Right ventricle myocardium inferior (tissue), 1 donor: Measurements from ENCODE around the gene FCGR3B. TPM values are rescaled to one million over a fixed set of nuclear protein-coding genes. Genes with fewer than 3 reads are reported as not detected.
"Not testable (repeated sequence)": the region's sequence is repeated elsewhere in the genome, so short reads cannot be mapped to it uniquely, and the experiment has no call there.

Source experiments
- ATAC-seq: fragments of 200-7000 bp; cut with Tn5 transposase; one replicate; pipeline ENCODE4 v1.9.1; 2020; ENCODE audit warnings: mild to moderate bottlenecking, moderate library complexity
- DNase-seq: peaks from one replicate; pipeline ENCODE4 v3.0.0; 2021; ENCODE audit errors: missing footprints
- intact Hi-C: fragments of 100-400 bp; cut with DNase I; formaldehyde crosslinking; loops from one replicate; pipeline ENCODE4 v1.11.0; 2022
- total RNA-seq: library from RNA; stranded (reverse); fragmentation: NEBNext Ultra II Directional; extraction: Animal tissue kit (Norgen Biotek cat#: 25700); gene quantifications from one replicate; pipeline ENCODE4 v1.2.1, GENCODE V29; 2021
- donor health status: DM: no; HTN: yes; CAD: no; lungs with severe emphysema.

The FCGR3B gene
- total RNA-seq, 1 donor from 2014 or later, result 4.8 TPM

DNA sequence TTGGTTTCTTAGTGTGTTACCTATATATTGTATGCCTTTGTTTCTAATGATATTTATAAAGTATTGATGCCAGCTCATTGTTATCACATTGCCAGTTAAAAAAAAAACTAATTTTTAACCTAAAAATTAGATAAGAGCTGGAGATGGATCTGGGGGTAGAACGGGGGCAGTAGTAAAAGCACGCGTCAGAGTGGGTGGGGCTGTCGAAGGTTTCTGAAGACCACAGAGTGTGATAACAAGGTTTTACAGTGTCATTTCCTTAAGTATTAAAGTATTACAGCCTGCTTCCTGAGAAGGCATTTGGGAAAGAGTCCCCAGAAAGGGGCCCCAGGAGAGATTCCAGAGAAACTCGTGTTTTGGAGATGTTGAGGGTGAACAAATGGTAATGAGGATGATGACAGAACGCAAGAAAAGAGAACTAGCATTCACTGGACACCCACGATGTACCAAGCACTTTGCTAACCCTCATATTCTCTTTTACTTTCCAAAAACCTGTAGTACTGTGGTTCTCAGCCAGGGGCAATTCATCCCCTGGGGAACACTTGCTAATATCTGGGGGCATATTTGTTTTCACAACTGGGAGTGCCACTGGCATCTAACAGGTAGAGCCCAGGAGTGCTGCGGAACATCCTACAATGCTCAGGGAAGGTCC lies 51.0 kb downstream of the FCGR3B start:
- ATAC-seq, DNase-seq, intact Hi-C loops: not testable (repeated sequence)

DNA sequence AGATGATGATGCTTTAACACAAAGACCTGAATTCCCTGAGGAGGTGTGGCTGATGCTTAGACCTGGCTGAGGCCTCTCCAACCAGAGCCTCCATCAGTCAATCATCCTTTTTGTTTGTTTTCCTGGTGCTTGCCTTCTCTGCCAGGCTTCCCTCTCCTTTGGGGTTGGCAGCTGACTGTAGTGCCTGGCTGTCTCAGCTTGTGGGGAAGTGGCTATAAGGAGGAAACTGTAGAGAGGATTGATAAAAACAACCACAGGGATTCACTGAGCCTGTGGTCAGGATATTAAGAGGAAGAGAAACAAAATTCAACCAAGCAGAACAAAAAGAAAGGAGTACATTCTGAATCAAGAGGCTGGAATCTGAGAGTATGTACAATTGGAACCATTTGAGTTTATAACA lies 54.3 kb downstream of the FCGR3B start:
- intact Hi-C loops, DNase-seq, ATAC-seq: not testable (repeated sequence)

Other genes with a start within 250 kb of the FCGR3B start
- 22.1 TPM for gene FCGR2A, start 125.7 kb downstream of the FCGR3B start, total RNA-seq
- 1.1 TPM for gene HSPA6, start 106.6 kb downstream of the FCGR3B start, total RNA-seq
- gene FCGR3A, start 81.4 kb downstream of the FCGR3B start, total RNA-seq, result 31.4 TPM
- gene FCGR2B, start 32.0 kb upstream of the FCGR3B start, total RNA-seq, result 19.4 TPM
- gene FCRLA, start 76.1 kb upstream of the FCGR3B start, total RNA-seq, result not detected
- 0.35 TPM for gene FCRLB, start 90.4 kb upstream of the FCGR3B start, total RNA-seq
- 7.0 TPM for gene DUSP12, start 118.6 kb upstream of the FCGR3B start, total RNA-seq
- gene ATF6, start 135.1 kb upstream of the FCGR3B start, total RNA-seq, result 12.6 TPM